GM19328 (cell line): Measurements from ENCODE around the gene HSPBP1.

Experiments
- ATAC-seq: cut with Tn5 transposase; IDR thresholded peaks from one replicate; pipeline ENCODE4 v1.9.1; 2021; ENCODE audit warnings: mild to moderate bottlenecking, moderate library complexity; ENCODE audit not compliant: unreplicated experiment

The HSPBP1 gene

DNA sequence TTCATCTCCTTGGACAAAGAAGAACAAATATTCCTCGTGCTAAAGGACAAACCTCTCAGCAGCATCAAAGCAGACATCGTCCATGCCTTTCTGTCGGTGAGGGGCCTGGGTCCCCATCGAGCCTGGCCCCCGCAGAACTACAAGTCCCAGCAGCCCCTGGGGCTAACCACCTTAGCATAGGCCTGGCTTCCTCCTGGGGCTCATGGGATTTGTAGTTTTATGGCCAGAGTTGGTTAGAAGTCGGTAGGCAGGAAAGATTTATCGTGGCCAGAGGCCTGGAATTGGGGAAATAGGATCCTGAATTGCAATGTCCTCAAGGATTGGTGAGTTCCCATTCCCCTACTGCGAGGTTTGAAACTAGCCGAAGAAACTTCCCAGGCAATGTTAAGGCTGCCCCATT lies 25.6 kb upstream of the HSPBP1 start:
- ATAC-seq = no peak

DNA sequence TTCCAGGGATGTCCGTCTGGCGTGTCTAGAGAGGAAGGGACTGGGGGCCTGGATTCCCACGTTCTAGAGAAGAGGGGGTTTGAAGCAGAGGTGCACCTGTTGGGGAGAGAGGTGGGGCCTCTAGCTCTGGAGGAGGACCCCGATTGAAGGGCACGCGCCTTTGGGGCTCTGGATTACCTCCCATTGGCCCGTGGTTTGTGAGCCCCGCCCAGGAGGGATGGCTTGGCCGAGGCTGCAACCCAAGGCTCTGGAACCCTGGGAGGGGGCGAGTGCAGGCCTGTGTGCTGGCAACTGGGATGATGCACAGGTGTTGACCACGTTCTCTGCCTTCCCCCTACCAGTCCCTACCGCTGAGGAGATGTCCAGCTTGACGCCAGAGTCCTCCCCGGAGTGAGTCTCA lies 25.1 kb upstream of the HSPBP1 start:
- ATAC-seq = no peak

DNA sequence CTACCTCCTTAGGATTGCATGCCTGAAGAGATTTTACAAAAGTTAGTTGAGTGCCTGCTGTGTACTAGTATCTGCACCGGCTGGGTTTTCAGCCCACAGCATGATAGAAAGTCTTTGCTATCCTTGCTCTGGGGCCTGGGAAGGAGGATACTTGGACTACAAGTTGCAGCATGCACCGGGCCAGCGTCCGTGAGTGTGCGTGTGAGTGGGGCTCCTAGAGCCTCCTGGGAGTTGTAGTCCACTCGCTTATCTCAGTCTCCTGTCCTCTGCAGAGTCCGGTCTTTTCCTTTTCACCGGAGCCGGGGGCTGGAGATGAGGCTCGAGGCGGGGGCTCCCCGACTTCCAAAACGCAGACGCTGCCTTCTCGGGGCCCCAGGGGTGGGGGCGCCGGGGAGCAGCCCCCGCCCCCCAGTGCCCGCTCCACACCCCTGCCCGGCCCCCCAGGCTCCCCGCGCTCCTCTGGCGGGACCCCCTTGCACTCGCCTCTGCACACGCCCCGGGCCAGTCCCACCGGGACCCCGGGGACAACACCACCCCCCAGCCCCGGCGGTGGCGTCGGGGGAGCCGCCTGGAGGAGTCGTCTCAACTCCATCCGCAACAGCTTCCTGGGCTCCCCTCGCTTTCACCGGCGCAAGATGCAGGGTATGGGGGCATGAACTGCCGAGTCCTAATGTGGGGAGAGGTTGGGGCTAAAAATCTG lies 24.5 kb upstream of the HSPBP1 start:
- no peak for ATAC-seq

GRCh38 chr19:55303477-55303876 lies 23.6 kb upstream of the HSPBP1 start:
- no peak for ATAC-seq

DNA sequence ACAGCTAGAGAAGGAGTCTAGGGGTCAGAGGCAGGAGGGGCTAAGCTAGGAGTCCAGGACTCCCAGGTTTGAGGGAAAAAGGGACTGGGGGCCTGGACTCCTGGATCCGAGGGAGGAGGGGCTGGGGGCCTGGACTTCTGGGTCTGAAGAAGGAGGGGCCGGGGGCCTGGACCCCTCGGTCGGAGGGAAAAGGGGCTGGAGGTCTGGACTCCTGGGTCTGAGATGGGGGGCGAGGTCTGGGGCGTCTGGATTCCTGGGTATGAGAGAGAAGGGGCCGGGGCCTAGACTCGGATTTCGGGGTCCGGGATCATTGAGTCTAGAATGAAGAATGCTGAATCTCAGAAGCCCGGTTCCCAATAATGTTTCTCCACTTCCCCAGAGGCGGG lies 22.4 kb upstream of the HSPBP1 start:
- no peak for ATAC-seq

DNA sequence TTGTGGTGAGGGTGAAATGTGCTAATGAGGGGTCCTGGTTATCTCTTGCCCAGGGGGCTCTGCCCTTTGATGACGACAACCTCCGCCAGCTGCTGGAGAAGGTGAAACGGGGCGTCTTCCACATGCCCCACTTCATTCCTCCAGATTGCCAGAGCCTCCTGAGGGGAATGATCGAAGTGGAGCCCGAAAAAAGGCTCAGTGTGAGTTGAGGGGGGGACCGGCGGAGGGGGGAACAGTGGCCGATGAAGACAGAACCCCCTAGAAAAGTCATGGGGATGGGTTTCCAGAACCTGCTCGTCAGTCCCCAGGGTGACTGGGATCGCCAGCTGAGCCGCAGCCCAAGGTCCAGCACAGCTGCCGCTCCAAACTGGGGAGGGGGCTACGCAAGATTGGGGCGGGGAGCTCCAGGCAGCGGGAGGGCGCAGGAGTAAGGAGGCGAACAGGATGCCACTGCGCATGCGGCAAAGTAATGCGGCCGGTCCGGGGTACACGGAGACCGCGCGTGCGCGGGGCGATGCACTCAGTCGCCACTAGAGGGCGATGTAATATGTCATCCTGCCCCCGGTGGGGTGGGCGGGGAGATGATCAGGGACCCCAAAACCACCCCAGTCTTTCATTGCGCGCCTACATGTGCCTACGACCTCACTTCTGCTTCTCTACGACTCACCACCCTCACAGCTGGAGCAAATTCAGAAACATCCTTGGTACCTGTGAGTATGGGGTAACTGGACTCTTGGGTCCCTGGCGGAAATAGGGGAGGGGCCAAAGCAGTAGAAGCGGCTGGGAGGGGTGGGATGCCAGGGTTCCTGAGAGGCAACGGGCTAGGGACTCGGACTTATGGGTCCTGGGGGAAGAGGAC lies 21.8 kb upstream of the HSPBP1 start:
- ATAC-seq = no peak

DNA sequence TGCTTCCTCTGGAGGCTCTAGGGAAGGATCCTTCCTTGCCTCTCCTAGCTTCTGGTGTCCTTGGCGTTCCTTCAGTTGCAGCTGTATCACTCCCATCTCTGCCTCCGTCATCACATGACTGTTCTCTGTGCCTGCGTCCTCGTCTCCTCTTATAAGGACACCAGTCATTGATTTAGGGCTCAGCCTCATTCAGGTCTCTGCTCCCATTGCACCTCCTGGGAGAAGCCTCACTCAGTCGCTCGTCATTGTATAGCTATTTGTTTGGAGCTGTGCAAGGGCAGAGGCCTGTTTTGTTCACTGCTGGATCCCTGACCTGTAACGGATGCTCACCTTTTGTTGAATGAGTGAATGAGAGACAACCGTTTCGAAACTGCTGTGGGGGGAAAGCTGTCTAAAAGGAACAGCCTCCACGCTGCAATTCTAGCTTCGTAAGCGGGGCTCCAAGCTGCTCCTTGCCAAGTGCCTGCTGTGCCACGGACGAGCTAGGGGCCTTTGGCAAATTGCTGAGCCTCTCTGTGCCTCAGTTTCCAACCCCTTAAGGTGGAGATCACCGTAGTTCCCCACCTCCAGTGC lies 21.1 kb upstream of the HSPBP1 start:
- no peak for ATAC-seq

- ATAC-seq = no peak
Measured at GRCh38 chr19:55299991-55300390, 20.1 kb upstream of the HSPBP1 start.

DNA sequence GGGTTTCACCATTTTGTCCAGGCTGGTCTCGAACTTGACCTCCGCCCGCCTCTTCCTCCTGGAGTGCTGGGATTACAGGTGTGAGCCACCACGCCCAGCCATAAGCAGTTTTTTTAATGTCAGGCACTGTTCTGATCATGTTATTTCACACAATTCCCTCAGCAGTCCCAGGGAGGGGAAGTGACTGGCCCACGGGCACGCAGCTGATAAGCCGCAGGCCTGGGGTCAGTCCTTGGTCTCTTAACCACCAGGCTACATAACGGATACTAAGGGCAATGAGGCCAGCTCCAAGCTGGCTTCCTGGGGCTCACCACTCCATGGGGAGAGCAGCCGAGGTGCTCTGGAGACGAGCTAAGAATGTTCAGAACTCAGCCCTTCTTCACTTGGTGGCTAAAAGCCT lies 17.4 kb upstream of the HSPBP1 start:
- ATAC-seq = no peak

- no peak for ATAC-seq
Measured at GRCh38 chr19:55289117-55289796, 9.3 kb upstream of the HSPBP1 start.

GRCh38 chr19:55287361-55288079 lies 7.6 kb upstream of the HSPBP1 start:
- no peak for ATAC-seq

- no peak for ATAC-seq
Measured at GRCh38 chr19:55285229-55285890, 5.5 kb upstream of the HSPBP1 start.

DNA sequence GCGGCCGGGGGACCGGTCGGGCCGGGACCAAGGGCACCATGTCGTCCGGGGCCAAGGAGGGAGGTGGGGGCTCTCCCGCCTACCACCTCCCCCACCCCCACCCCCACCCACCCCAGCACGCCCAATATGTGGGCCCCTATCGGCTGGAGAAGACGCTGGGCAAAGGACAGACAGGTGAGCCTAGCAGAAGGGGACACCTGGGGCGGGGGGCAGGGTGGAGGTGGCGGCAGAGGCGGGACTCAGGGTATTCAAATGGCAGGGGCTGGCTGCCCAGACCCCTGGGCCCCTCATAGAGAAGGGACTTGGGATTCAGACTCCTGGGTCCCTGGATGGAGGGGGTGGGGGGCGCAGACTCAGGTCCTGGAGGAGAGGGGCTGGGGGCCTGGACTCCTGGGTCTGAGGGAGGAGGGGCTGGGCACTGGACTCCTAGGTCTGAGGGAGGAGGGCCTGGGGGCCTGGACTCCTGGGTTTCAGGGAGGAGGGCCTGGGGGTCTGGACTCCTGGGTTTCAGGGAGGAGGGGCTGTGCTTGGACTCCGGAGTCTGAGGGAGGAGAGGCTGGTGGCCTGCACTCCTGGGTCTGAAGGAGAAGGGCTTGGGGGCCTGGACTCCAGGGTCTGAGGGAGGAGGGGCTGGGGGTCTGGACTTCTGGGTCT lies 4.6 kb upstream of the HSPBP1 start:
- ATAC-seq = no peak

- ATAC-seq = no peak
Measured at GRCh38 chr19:55283548-55284377, 3.9 kb upstream of the HSPBP1 start, which contains the start of gene BRSK1. Gene BRSK1, plus strand, starts transcription at chr19:55283997. Its CDS starts 446 bp downstream, at chr19:55284443.

DNA sequence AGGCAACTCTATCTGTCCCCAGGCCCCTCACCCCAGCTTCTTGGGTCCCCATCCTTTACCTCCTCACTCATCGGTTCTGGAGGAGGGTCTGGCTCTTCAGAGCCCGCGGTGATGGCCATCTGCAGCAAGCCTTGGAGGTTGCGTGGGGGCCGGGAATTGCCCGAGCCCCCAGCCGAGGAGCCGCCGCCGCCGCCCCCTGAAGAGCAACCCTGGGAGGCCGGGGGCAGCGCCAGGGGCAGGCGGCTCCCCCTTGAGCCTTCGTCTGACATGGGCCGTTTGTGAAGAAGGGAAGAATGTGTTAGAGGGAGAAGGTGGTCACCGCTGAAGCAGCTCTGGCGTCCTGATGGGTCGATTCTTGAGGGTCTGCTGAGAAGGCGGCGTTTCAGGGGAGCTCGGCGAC lies 570 bp downstream of the HSPBP1 start:
- no peak for ATAC-seq

DNA sequence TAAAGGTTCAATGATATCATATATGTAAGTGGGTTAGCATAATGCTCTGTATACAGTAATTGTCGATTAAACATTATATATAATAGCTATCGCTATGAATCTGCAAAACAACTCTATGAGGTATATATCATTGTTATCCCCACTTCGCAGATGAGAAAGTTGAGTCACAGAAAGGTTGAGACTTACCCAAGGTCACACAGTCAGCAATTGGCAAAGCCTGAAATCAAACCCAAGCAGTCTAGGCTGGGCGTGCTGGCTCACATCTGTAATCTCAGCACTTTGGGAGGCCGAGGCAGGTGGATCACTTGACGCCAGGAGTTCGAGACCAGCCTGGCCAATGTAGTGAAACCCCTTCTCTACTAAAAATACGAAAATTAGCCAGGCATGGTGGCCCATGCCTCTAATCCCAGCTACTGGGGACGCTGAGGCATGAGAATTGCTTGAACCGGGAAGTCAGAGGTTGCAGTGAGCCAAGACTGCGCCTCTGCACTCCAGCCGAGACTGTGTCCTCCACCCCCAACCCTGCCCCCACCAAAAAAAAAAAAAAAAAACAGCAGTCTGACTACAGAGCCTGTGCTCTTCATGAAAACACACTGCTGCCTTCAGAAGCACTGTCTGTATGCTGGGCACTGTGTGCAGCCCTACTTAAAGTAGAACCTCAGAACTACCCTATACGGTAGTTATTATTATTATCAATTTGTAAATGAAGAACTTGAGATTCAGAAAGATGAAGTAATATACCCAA lies 1.3 kb downstream of the HSPBP1 start:
- ATAC-seq = no peak

GRCh38 chr19:55277494-55277893 lies 2.4 kb downstream of the HSPBP1 start:
- no peak for ATAC-seq
